HepG2 (cell line): Measurements from ENCODE around the gene VRK1. TPM values are rescaled to one million over a fixed set of nuclear protein-coding genes. Genes with fewer than 3 reads are reported as not detected.

Experiments used
- ATAC-seq: fragments of 200-7000 bp; cut with Tn5 transposase; 3 replicates; pipeline ENCODE4 v1.9.1; 2020; ENCODE audit warnings: mild to moderate bottlenecking, moderate library complexity
- BruUV-seq: library from RNA; stranded (reverse); fragments of 400-500 nt; replicated peaks from 2 replicates; lab custom pipeline; 2021; lab: Mats Ljungman, UMichigan
- CTCF ChIA-PET: fragments of 300-600 bp; formaldehyde crosslinking; extraction: SDS; loops from one replicate; lab custom pipeline; 2021; ENCODE audit warnings: low total read pairs, inconsistent platforms, low intra/inter-chr PET ratio; lab: Yijun Ruan, JAX
- POLR2A ChIA-PET: fragments of 350-600 bp; sonication (Branson Sonifier 250); formaldehyde crosslinking; loops from one replicate; lab custom pipeline; 2020; ENCODE audit warnings: antibody characterized with exemption, inconsistent platforms; lab: Yijun Ruan, JAX
- DNase-seq: peaks from one replicate; pipeline ENCODE4 v3.0.0-alpha.2; 2015; ENCODE audit warnings: low spot score
- FAIRE-seq: peaks from 3 replicates; lab custom pipeline; 2011; peaks lifted over from hg19 to GRCh38; lab: Jason Lieb, UNC
- H2AFZ ChIP-seq: one replicate; pipeline ENCODE4 v1.6.1; 2011; ENCODE audit warnings: low read length, inconsistent platforms
- H3K27ac ChIP-seq: fragments of 300-600 bp; 3 replicates; pipeline ENCODE4 v1.8.0; 2011; ENCODE audit warnings: mixed run types, mild to moderate bottlenecking, mixed read lengths, low read length, inconsistent platforms; ENCODE audit not compliant: insufficient read depth; ENCODE audit errors: extremely low read length
- H3K27me3 ChIP-seq, 2 experiments: fragments of 200-600 bp in 1 of 2; 2 replicates in 1 of 2; 3 replicates in 1 of 2; pipeline versions ENCODE4 v1.6.0 to v1.8.0; 2011; ENCODE audit warnings: low read length in 2 of 2, mild to moderate bottlenecking in 2 of 2, moderate library complexity in 2 of 2, inconsistent platforms in 1 of 2; ENCODE audit not compliant: insufficient read depth in 2 of 2, control insufficient read depth in 1 of 2
- H3K36me3 ChIP-seq, 2 experiments: fragments of 200-600 bp in 1 of 2; replicated peaks in 1 of 2; 2 replicates in 1 of 2; 3 replicates in 1 of 2; pipeline versions ENCODE4 v1.5.1 to v1.8.0; 2011; ENCODE audit warnings: low read length in 2 of 2, inconsistent platforms in 1 of 2; ENCODE audit not compliant: insufficient read depth in 2 of 2, control insufficient read depth in 1 of 2
- H3K4me1 ChIP-seq: 2 replicates; pipeline ENCODE4 v1.5.1; 2012; ENCODE audit warnings: low read length, inconsistent platforms; ENCODE audit not compliant: insufficient read depth
- H3K4me2 ChIP-seq: 2 replicates; pipeline ENCODE4 v1.6.0; 2011; ENCODE audit warnings: low read depth, low read length, inconsistent platforms
- H3K4me3 ChIP-seq, 3 experiments: fragments of 200-600 bp in 1 of 3; sonication (generic), shearing (Covaris generic) in 1 of 3; replicated peaks in 1 of 3; 2 replicates each; pipeline ENCODE4 v1.5.1; 2011 to 2016; ENCODE audit warnings: low read length in 3 of 3, inconsistent platforms in 2 of 3, low read depth in 2 of 3, mild to moderate bottlenecking in 2 of 3, control low read depth in 1 of 3, mixed read lengths in 1 of 3; ENCODE audit not compliant: insufficient read depth in 1 of 3
- H3K79me2 ChIP-seq: one replicate; pipeline ENCODE4 v1.6.1; 2011; ENCODE audit warnings: low read length, inconsistent platforms; ENCODE audit not compliant: insufficient read depth
- H3K9ac ChIP-seq: 2 replicates; pipeline ENCODE4 v1.6.0; 2011; ENCODE audit warnings: mild to moderate bottlenecking, low read depth, low read length, inconsistent platforms; ENCODE audit not compliant: insufficient read depth
- H3K9me3 ChIP-seq: 2 replicates; pipeline ENCODE4 v1.5.1; 2012; ENCODE audit warnings: mild to moderate bottlenecking, low read length
- H4K20me1 ChIP-seq: 2 replicates; pipeline ENCODE4 v1.6.0; 2011; ENCODE audit warnings: inconsistent platforms, mild to moderate bottlenecking, low read length, moderate library complexity; ENCODE audit not compliant: insufficient read depth
- AFF4 ChIP-seq: sonication (generic); formaldehyde crosslinking; IDR thresholded peaks from 2 replicates; pipeline ENCODE4 v1.4.0; 2020; ENCODE audit warnings: missing genetic modification reagents
- ATRX ChIP-seq: sonication (generic); formaldehyde crosslinking; IDR thresholded peaks from 2 replicates; pipeline ENCODE4 v1.4.0; 2020; ENCODE audit warnings: missing genetic modification reagents, borderline replicate concordance
- HOXA3 ChIP-seq: sonication (generic); formaldehyde crosslinking; IDR thresholded peaks from 2 replicates; pipeline ENCODE4 v1.5.0; 2020; ENCODE audit warnings: missing genetic modification reagents
- IRF9 ChIP-seq: sonication (generic); formaldehyde crosslinking; IDR thresholded peaks from 2 replicates; pipeline ENCODE4 v1.8.0; 2022; ENCODE audit warnings: missing genetic modification reagents, mild to moderate bottlenecking, borderline replicate concordance
- MIER2 ChIP-seq: IDR thresholded peaks from 2 replicates; pipeline ENCODE4 v1.6.1; 2016; ENCODE audit warnings: missing biosample characterization, missing genetic modification reagents
- MXD4 ChIP-seq: IDR thresholded peaks from 2 replicates; pipeline ENCODE4 v1.6.1; 2016; ENCODE audit warnings: mild to moderate bottlenecking, missing biosample characterization, missing genetic modification reagents
- NCOA2 ChIP-seq: sonication (generic); formaldehyde crosslinking; IDR thresholded peaks from 2 replicates; pipeline ENCODE4 v1.8.0; 2022; ENCODE audit warnings: inconsistent platforms
- RXRB ChIP-seq: IDR thresholded peaks from 2 replicates; pipeline ENCODE4 v1.6.1; 2016; ENCODE audit warnings: borderline replicate concordance, missing genetic modification reagents, missing compliant biosample characterization
- TAF1 ChIP-seq: sonication (generic); formaldehyde crosslinking; IDR thresholded peaks from 2 replicates; pipeline ENCODE4 v1.4.0; 2020; ENCODE audit warnings: missing genetic modification reagents
- ZNF234 ChIP-seq: sonication (generic); formaldehyde crosslinking; conservative IDR thresholded peaks from 2 replicates; pipeline ENCODE4 v1.5.1; 2020; ENCODE audit warnings: mild to moderate bottlenecking, missing genetic modification reagents
- ZNF761 ChIP-seq: sonication (generic); formaldehyde crosslinking; conservative IDR thresholded peaks from 2 replicates; pipeline ENCODE4 v1.4.0; 2020; ENCODE audit warnings: mild to moderate bottlenecking, missing genetic modification reagents
- ZZZ3 ChIP-seq: sonication (generic); formaldehyde crosslinking; IDR thresholded peaks from 2 replicates; pipeline ENCODE4 v1.4.0; 2020; ENCODE audit warnings: missing genetic modification reagents, mild to moderate bottlenecking, borderline replicate concordance
- WGBS: methylation state at CpG from one replicate; pipeline ENCODE4 v1.1.6; 2017; ENCODE audit warnings: low lambda C conversion rate; 5-methylcytosine and 5-hydroxymethylcytosine counted together
- in situ Hi-C: cut with HindIII; loops from 2 replicates; pipeline ENCODE4 v1.10.0; 2017; ENCODE audit warnings: low pct_unique_long_range_greater_than_20kb; ENCODE audit not compliant: extremely low pct_ligation_motif_present
- intact Hi-C: fragments of 100-400 bp; cut with micrococcal nuclease; formaldehyde crosslinking; loops from one replicate; pipeline ENCODE4 v1.10.0; 2022; ENCODE audit not compliant: unreplicated experiment
- polyA plus RNA-seq, 8 experiments: library from polyadenylated mRNA; depleted of rRNA in 3 of 8; stranded (reverse) in 7 of 8; unstranded in 1 of 8; fragments of >200 nt; fragmentation: Illumina TruSeq in 4 of 8; extraction: Trizol in 4 of 8; gene quantifications; 2 replicates each; pipeline versions ENCODE4 v1.2.1 to v1.2.3, GENCODE V29; 2011 to 2016; ENCODE audit warnings: low read depth in 4 of 8, missing spikeins in 1 of 8, mixed read lengths in 1 of 8; ENCODE audit not compliant: insufficient read depth in 1 of 8
- total RNA-seq, 5 experiments: library from RNA; depleted of rRNA; stranded (reverse); fragments of >200 nt; fragmentation: Illumina TruSeq; extraction: Trizol; gene quantifications; 2 replicates each; pipeline ENCODE4 v1.2.3, GENCODE V29; 2016; ENCODE audit warnings: low read depth in 1 of 5
- TF ChIP-seq, protein P1 (sequence below): IDR thresholded peaks from 2 replicates; pipeline ENCODE4 v1.6.1; 2016; ENCODE audit warnings: missing biosample characterization, missing genetic modification reagents, low read depth
- TF ChIP-seq, protein P2 (sequence below): sonication (generic); formaldehyde crosslinking; IDR thresholded peaks from 2 replicates; pipeline ENCODE4 v1.9.0; 2021; ENCODE audit warnings: missing genetic modification reagents, mild to moderate bottlenecking, borderline replicate concordance
- TF ChIP-seq, protein P3 (sequence below): sonication (generic); formaldehyde crosslinking; IDR thresholded peaks from 2 replicates; pipeline ENCODE4 v1.4.0; 2020; ENCODE audit warnings: missing genetic modification reagents

Gene VRK1
- total and polyA plus RNA-seq, 2 of the 13 experiments (the other 11 are each of a cell fraction or from before 2014, with no cell fraction given): 7.9 to 51.3 TPM

- Histone ChIP-seq H3K79me2 (no peaks in the 10 kb centered on the region), H3K4me3 (no peak overlapping the region), H3K4me2 (no peak overlapping the region), H3K9me3 (no peaks in the 10 kb centered on the region), H3K27ac (no peak overlapping the region), H3K27me3 (no peaks in the 10 kb centered on the region), H3K4me1 (no peaks in the 10 kb centered on the region), H2AFZ (no peak overlapping the region), H4K20me1 (no peaks in the 10 kb centered on the region), H3K9ac (no peak overlapping the region), H3K36me3 (no peaks in the 10 kb centered on the region)
- no peak for FAIRE-seq
- in situ Hi-C loops (no loop called here), intact Hi-C loops (no loop called here)
- no TSS peak for BruUV-seq
- ChIA-PET CTCF (no interaction called here), POLR2A (no interaction called here)
- no peak for DNase-seq
- 84% methylated on average over 8 of the region's 8 CpGs for WGBS
- no peak for ATAC-seq
- TF ChIP-seq RXRB (CRISPR knock-in tag) (no peak), MXD4 (no peak), MIER2 (CRISPR knock-in tag) (no peak), IRF9 (CRISPR knock-in tag) (no peak), AFF4 (CRISPR knock-in tag) (no peak), ZNF761 (CRISPR knock-in tag) (no peak), ZNF234 (CRISPR knock-in tag) (no peak), TAF1 (CRISPR knock-in tag) (no peak), HOXA3 (CRISPR knock-in tag) (no peak), ZZZ3 (CRISPR knock-in tag) (no peak), ATRX (no peak), NCOA2 (CRISPR knock-in tag) (no peak)
- TF ChIP-seq, protein P1, sequence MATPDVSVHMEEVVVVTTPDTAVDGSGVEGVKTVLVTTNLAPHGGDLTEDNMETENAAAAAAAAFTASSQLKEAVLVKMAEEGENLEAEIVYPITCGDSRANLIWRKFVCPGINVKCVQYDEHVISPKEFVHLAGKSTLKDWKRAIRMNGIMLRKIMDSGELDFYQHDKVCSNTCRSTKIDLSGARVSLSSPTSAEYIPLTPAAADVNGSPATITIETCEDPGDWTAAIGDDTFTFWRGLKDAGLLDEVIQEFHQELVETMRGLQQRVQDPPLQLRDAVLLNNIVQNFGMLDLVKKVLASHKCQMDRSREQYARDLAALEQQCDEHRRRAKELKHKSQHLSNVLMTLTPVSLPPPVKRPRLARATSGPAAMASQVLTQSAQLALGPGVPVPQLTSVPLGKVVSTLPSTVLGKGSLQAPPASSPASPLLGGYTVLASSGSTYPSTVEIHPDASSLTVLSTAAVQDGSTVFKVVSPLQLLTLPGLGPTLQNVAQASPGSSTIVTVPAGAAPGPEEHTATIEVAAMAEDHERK (CRISPR knock-in tag): no peak
- TF ChIP-seq, protein P2, sequence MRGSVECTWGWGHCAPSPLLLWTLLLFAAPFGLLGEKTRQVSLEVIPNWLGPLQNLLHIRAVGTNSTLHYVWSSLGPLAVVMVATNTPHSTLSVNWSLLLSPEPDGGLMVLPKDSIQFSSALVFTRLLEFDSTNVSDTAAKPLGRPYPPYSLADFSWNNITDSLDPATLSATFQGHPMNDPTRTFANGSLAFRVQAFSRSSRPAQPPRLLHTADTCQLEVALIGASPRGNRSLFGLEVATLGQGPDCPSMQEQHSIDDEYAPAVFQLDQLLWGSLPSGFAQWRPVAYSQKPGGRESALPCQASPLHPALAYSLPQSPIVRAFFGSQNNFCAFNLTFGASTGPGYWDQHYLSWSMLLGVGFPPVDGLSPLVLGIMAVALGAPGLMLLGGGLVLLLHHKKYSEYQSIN (CRISPR knock-in tag): no peak
- TF ChIP-seq, protein P3, sequence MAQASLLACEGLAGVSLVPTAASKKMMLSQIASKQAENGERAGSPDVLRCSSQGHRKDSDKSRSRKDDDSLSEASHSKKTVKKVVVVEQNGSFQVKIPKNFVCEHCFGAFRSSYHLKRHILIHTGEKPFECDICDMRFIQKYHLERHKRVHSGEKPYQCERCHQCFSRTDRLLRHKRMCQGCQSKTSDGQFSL (CRISPR knock-in tag): no peak
Observed at GRCh38 chr14:96926001-96926400, 128.8 kb downstream of the VRK1 start.
